ENCODE measurements around the gene NSMF. TPM values are rescaled to one million over a fixed set of nuclear protein-coding genes. Genes with fewer than 3 reads are reported as not detected.

NSMF gene
- total RNA-seq, 1 donor from 2014 or later = 131 TPM

- Mint-ChIP-seq H3K27me3 (ENCODE audit: unreplicated experiment) (peaks cover 2% of the 10 kb centered on the region), H3K27ac (ENCODE audit: unreplicated experiment) (no peak within 1 kb of the TSS), H3K4me1 (ENCODE audit: low read depth, unreplicated experiment) (peaks cover 6% of the 10 kb centered on the region), H3K9me3 (ENCODE audit: unreplicated experiment) (peaks cover 2% of the 10 kb centered on the region), H3K36me3 (ENCODE audit: unreplicated experiment) (no peaks in the 10 kb centered on the region), H3K4me3 (ENCODE audit: unreplicated experiment) (peak within 1 kb of the TSS; percentile 93)
- TF ChIP-seq, protein P1, sequence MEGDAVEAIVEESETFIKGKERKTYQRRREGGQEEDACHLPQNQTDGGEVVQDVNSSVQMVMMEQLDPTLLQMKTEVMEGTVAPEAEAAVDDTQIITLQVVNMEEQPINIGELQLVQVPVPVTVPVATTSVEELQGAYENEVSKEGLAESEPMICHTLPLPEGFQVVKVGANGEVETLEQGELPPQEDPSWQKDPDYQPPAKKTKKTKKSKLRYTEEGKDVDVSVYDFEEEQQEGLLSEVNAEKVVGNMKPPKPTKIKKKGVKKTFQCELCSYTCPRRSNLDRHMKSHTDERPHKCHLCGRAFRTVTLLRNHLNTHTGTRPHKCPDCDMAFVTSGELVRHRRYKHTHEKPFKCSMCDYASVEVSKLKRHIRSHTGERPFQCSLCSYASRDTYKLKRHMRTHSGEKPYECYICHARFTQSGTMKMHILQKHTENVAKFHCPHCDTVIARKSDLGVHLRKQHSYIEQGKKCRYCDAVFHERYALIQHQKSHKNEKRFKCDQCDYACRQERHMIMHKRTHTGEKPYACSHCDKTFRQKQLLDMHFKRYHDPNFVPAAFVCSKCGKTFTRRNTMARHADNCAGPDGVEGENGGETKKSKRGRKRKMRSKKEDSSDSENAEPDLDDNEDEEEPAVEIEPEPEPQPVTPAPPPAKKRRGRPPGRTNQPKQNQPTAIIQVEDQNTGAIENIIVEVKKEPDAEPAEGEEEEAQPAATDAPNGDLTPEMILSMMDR (IDR thresholded peaks at IDR 0.05; ENCODE audit: partially characterized antibody, unreplicated experiment) = no peak
- DNase-seq = peak; percentile 86
These were observed 17.7 kb downstream of the NSMF start, which contains the start of gene ENTPD8 for GRCh38 chr9:137441289-137441934. Gene ENTPD8, minus strand, starts transcription at chr9:137441357. Its CDS starts 3,072 bp downstream, at chr9:137438285.

DNA sequence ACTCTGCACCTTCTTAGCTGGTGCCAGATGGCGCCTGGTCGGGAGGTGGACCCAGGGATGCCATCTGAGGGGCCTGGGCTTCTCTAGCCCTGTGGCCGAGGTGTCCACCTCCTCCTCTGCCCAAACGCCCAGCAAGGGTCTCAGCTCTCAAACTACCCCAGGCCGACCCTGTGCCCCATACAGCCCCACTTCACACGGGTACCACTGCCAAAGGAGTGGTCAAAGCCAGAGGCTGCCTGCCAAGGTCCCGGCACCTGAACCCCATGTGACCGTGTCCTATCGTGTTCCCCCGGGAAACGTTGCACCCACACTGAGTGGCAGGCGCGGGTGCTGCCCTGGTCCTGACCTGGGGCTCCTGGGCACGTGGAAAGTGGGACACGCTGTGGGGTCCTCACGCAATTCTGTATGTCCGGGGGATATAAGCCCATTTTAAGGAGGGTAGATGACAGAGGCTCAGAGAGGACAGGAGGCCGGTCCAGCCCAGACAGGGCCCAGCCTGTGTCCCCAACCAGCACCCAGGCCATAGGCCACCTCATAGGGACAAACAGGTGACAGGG lies 19.9 kb downstream of the NSMF start:
- Mint-ChIP-seq H3K36me3 (ENCODE audit: unreplicated experiment) (no peaks in the 10 kb centered on the region), H3K27me3 (ENCODE audit: unreplicated experiment) (peaks cover 2% of the 10 kb centered on the region), H3K27ac (ENCODE audit: unreplicated experiment) (no peak overlapping the region), H3K4me1 (ENCODE audit: low read depth, unreplicated experiment) (peaks cover 2% of the 10 kb centered on the region), H3K4me3 (ENCODE audit: unreplicated experiment) (peak overlapping the region; percentile 38), H3K9me3 (ENCODE audit: unreplicated experiment) (peaks cover 2% of the 10 kb centered on the region)
- TF ChIP-seq, protein P1 (IDR thresholded peaks at IDR 0.05; ENCODE audit: partially characterized antibody, unreplicated experiment) = no peak
- peak; percentile 18 for DNase-seq

DNA sequence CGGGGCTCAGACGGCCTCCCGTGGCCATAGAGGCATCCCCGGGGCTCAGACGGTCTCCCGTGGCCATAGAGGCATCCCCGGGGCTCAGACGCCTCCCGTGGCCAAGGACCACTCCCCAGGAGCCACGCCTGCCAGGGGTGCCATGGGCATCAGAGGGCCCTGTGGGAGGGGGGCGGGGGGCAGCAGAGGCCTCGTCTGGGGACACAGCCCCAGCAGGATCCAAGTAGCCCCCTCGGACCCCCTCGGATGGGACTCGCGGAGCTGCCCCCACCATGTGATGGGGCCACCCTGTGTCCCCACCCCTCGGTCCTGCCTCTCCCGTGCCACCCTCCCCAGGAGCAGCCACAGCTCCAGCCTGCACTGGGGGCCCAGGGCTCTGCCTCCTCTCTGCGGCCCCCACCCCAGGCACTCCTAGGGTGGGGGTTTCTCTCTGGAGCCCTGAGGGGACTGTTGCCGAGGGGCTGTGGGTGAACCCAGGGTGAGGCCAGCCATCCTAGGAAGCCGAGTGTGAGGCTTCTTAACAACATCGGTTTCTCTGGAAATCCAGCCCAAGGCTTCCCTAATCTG lies 20.5 kb downstream of the NSMF start:
- H3K4me1 Mint-ChIP-seq (ENCODE audit: low read depth, unreplicated experiment) = peaks cover 2% of the 10 kb centered on the region

GRCh38 chr9:137437691-137438590 lies 21.2 kb downstream of the NSMF start:
- peaks cover 2% of the 10 kb centered on the region for H3K4me1 Mint-ChIP-seq (ENCODE audit: low read depth, unreplicated experiment)
- TF ChIP-seq, protein P1 (IDR thresholded peaks at IDR 0.05; ENCODE audit: partially characterized antibody, unreplicated experiment) = no peak
- peaks cover 2% of the 10 kb centered on the region for H3K27me3 Mint-ChIP-seq (ENCODE audit: unreplicated experiment)

More for the DNA sequence above, 20.5 kb downstream of the NSMF start:
- TF ChIP-seq, protein P1 (IDR thresholded peaks at IDR 0.05; ENCODE audit: partially characterized antibody, unreplicated experiment) = no peak
- Mint-ChIP-seq H3K27me3 (ENCODE audit: unreplicated experiment) (peaks cover 2% of the 10 kb centered on the region), H3K4me3 (ENCODE audit: unreplicated experiment) (no peak overlapping the region), H3K36me3 (ENCODE audit: unreplicated experiment) (no peaks in the 10 kb centered on the region), H3K9me3 (ENCODE audit: unreplicated experiment) (peaks cover 2% of the 10 kb centered on the region), H3K27ac (ENCODE audit: unreplicated experiment) (no peak overlapping the region)
- DNase-seq = peak; percentile 17

More at GRCh38 chr9:137437691-137438590, 21.2 kb downstream of the NSMF start:
- Mint-ChIP-seq H3K36me3 (ENCODE audit: unreplicated experiment) (no peaks in the 10 kb centered on the region), H3K27ac (ENCODE audit: unreplicated experiment) (no peak overlapping the region), H3K4me3 (ENCODE audit: unreplicated experiment) (no peak overlapping the region), H3K9me3 (ENCODE audit: unreplicated experiment) (peaks cover 2% of the 10 kb centered on the region)
- no peak for DNase-seq

All from glutamatergic neuron (in vitro differentiated cells).